ENCODE results near the gene MRPL11.
A peak's percentile ranks its signal among the peaks of the same experiment; 100 is the strongest.
"Not testable (repeated sequence)": the region's sequence is repeated elsewhere in the genome, so short reads cannot be mapped to it uniquely, and the experiment has no call there.

MRPL11 gene

GRCh38 chr11:66467034-66467659, 28.5 kb upstream of the MRPL11 start:
- DNase-seq: peak; percentile 52 to 55

DNA sequence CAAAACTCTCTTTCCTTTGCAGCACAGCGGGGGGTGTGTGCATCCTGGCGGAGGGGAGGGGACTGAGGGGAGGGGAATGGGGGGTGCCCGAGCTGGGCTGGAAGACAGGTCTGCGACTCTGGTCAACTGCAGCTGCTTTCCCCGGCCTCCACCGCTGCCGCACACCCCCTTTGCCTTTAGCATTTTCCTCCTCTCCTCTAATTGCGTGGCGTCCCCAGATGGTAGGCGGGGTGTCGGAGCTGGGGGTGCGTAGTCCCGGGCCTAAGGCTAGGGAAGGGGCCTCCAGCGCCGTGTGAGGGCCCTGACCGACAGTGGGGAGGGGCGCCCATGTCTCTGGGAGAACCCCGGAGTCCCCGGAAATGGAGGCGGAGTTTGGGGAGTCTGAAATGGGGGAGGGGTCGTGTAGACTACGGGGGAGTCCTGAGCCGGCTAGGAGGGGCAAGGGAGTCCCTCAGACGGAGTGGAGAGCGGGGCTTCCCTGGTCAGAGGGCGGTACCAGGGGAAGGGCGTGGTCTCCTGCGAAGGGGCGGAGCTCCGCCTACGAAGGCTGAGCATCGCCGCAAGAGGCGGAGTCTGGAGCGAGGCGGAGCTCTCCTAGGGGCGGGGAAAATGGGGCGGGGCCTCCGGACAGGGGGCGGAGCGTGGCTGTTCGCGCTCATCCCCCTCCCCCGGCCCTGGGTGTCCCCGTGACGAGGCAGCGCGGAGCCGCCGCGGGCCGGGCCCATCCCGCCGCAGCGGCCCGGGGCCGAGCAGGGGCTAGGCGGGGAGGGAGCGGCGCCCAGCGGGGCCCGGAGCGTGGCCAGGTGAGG, 27.8 kb upstream of the MRPL11 start, which contains the start of gene PELI3:
TSS of gene PELI3 (plus strand) at position 681 of the 809 bp plus-strand sequence. CDS start 1,224 bp downstream, outside the sequence.
- DNase-seq: peak; percentile 95 to 97

DNA sequence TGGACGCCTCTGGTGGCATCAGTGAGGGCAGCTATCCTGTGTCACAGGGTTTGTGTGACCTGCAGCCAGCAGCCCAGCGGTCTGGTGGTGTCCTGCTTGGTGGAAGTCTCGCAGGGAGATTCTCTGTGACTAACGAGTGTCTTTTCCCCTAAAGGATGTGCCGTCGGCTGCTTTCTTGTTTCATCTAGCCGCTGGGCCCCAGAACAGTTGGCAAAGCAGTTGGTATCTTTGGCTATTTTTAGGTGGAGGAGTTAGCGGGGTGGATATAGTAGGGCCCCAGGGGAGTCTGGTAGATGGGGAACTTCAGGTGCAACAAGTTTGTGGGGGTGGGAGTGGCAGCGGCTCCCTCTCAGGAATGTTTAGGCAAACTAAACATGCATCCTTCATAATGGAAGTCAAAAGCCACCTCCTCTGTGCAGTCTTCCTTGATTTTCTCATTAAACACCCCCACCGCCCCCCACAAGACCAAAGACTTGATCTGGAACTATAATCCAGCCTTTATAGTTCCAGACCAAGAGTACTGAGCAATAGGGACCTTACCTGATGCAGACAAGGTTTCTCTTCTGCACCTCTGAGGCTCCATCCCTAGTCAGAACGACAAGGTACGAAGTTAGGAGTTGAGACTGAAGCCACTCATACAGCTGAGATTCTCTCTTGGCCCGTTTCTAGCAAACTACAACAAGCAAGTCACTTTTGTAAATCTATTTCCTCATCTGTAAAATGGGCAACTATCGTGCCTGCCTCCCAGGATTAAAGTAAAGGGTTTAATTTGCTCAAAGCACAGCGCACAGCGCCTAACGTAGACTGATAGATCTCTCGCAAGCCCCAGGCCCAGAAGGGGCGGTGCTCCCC, 27.0 kb upstream of the MRPL11 start:
- no peak for DNase-seq

DNA sequence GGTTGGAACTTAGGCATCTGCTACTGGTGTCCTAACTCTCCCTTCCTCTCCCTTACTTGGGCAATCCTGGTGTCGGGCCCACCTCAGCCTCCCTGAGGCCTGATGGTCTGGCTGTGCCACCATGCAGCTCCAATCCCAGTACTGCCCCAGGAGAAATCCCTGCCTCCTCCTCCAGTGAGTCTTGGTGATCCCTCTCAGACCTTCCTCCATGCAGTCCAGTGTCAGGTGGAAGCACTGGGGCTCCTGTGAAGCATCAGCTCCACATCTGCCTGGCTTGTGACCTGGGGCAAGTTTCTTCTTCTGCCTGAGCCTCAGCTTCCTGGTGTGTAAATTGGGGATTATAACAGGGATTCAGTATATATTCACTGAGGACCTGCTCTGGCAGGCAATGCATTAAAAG, 26.3 kb upstream of the MRPL11 start:
- DNase-seq: no peak

GRCh38 chr11:66464116-66464515, 25.5 kb upstream of the MRPL11 start:
- DNase-seq: not testable (repeated sequence)

DNA sequence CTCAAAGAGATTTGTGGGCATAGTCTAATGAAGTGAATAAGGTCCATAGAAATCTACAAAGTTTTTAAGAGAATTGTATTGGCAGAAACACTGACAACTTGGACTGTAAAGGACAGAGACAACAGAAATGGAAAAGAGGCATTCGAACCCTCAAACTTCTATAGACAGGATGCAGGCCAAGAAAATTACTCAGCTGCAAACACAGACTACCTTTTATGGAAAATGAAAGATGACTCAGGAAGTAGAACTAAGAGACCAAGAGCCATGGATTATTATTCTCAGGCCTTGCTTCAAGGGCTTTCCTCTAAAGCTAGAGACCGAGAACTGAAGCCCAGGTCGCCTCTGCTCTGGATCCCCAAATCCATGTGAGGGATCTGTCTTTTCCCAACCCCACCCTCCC, 24.3 kb upstream of the MRPL11 start:
- DNase-seq: no peak

GRCh38 chr11:66462010-66462409, 23.4 kb upstream of the MRPL11 start:
- DNase-seq: no peak

DNA sequence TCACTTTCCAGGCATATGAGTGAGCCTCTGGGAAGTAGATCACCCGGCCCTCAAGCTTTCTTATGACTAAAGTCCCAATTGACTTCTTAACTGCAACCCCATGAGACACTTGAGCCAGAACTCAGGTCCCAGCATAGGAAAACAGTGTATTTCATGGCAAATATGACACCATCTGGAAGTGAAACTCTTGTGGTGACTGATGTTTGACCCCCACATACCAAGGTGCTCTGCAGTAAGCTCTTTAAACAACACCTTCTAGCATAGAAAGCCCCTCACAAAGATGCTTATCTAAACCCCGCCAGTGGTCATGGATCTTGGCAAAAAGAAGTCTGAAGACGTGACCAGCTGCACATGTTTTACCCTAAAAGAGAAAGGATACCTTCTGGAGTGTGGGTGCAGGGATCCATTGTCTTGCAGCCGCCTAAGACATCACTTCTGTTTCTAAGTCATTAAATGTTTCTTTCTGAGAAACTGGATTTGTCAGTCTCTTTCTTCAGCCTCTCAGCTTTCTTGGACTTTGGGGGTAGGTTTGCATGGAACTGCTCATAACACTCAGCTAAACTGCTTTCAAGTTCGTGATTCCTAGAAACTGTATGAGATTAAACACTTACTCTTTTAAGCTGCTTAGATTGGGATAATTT, 20.6 kb upstream of the MRPL11 start:
- DNase-seq: no peak

GRCh38 chr11:66457826-66458225, 19.2 kb upstream of the MRPL11 start:
- DNase-seq: no peak

- no peak for DNase-seq
Measured at GRCh38 chr11:66454828-66455227, 16.2 kb upstream of the MRPL11 start.

DNA sequence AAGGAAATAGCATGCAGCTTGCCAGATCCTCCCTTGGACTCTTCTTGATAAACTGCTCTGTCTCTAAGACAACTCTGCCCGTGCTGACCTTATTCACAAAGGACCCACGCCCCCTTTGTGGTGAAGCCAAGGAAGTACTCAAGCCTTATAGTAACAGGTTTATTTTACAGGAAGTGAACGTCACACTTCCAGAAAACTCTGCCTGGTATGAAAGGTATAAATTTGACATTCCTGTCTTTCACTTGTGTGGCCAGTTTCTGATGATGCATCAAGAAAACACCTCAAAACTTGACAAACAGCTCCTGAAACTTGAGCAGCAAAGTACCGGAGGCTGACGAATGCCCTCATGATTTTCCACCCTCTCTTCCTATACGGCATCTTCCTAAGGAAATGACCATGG, 15.6 kb upstream of the MRPL11 start:
- DNase-seq: no peak

DNA sequence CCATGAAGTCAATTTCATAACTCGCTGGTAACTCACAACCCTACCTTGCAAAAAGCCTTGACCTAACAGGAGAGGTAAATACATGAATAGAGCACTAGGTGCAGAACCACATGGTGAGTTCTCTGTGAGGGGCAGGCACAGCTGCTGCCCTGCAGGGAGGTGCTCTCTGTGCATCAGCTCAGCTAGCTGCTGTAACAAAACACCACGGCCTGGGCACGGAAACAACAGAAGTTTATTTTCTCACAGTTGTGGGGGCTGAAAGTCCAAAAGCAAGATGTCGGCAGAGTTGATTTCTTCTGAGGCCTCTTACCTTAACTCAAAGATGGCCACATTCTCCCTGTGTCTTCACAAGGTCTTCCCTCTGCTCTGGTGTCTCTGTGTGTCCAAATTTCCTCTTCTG, 13.0 kb upstream of the MRPL11 start:
- DNase-seq: no peak

DNA sequence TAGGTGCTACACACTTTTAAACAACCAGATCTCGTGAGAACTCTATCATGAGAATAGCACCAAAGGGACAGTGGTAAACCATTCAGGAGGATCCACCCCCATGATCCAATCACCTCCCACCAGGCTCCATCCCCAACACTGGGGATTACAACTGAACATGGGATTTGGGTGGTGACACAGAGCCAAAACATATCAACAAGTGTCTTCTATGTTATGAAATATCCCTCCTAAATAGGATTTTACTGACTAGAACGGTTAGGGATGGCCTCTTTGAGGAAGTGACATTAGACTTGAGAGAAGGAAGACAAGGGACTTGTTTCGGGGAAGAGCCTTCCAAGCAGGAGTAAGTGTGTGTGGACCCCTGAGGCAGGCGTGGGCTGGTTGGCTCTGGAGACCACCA, 11.9 kb upstream of the MRPL11 start:
- no peak for DNase-seq

DNA sequence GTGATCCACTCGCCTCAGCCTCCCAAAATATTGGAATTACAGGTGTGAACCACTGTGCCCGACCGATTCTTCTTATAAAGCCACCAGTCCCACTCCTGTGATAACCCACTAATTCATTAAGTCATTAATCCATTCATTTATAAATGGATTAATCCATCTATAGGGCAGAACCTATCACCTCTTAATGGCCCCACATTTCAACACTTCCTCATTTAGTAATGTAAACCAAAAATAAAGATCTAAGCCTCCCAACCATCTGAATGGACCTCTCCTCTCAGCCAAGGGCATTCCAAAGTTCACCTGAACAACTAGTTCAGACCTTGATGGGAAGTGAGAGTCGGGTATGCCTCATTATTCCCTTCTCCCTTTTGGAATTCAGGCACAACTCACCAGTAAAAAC, 9.9 kb upstream of the MRPL11 start:
- no peak for DNase-seq

DNA sequence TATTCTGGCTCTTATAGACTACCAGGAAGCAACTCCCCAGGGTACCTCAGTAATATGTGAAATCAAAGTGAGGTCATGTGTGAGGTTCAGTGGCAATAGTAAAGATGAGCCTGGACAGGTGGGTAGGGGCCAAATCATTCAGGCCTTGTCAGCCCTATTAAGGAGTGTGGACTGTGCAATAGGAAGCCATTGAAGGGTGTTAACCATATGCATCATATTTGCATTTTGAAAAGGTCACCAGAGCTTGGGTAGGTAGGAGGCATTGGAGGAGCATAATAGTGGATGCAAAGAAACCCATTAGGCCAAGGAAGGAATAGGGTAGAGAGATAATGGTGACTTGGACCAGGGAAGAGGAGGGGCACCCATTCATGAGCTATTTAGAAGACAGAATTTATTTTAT, 8.4 kb upstream of the MRPL11 start:
- DNase-seq: no peak

- DNase-seq: peak in 1 of 2 donors; percentile 19
Measured at GRCh38 chr11:66443602-66444001, 5.0 kb upstream of the MRPL11 start.

DNA sequence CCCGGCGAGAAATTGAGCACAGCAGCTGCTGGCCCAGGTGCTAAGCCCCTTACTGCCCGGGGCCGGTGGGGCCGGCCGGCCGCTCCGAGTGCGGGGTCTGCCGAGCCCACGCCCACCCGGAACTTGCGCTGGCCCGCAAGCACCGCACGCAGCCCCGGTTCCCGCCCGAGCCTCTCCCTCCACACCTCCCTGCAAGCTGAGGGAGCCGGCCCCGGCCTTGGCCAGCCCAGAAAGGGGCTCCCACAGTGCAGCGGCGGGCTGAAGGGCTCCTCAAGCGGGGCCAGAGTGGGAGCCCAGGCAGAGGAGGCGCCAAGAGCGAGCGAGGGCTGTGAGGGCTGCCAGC, 2.3 kb upstream of the MRPL11 start:
- DNase-seq: not testable (repeated sequence)

DNA sequence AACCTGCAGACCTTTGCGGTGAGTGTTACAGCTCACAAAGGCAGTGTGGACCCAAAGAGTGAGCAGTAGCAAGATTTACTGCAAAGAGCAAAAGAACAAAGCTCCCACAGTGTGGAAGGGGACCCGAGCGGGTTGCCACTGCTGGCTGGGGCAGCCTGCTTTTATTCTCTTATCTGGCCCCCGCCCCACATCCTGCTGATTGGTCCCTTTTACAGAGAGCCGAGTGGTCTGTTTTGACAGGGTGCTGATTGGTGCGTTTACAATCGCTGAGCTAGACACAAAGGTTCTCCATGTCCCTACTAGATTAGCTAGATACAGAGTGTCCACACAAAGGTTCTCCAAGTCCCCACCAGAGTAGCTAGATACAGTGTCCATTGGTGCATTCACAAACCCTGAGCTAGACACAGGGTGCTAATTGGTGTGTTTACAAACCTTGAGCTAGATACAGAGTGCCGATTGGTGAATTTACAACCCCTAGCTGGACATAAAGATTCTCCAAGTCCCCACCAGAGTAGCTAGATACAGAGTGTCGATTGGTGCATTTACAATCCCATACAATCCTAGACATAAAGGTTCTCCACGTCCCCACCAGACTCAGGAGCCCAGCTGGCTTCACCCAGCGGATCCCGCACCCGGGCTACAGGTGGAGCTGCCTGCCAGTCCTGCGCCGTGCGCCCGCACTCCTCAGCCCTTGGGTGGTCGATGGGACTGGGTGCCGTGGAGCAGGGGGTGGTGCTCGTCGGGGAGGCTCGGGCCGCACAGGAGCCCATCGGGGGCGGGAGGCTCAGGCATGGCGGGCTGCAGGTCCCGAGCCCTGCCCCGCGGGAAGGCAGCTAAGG, 1.7 kb upstream of the MRPL11 start:
- not testable (repeated sequence) for DNase-seq

- no peak for DNase-seq
Measured at GRCh38 chr11:66437979-66438503, 607 bp downstream of the MRPL11 start.

DNA sequence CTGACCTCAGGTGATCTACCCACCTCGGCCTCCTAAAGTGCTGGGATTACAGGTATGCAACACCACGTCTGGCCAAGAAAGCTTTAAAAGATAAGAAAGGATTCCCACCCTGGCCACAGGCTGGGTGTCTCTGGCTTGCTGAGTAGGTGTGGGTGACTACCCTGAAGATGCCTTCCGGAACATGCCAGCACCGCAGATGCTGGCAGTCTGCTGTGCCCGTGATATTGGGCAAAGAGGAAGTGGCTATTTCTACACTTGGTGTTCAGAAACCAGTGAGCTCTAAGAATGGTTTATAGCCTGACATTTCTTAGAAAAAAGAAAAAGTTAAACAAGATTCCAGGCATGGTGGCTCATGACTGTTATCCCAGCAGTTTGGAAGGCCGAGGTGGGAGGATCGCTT, 6.1 kb downstream of the MRPL11 start:
- no peak for DNase-seq

- DNase-seq: not testable (repeated sequence)
Measured at GRCh38 chr11:66431871-66432329, 6.7 kb downstream of the MRPL11 start.

DNA sequence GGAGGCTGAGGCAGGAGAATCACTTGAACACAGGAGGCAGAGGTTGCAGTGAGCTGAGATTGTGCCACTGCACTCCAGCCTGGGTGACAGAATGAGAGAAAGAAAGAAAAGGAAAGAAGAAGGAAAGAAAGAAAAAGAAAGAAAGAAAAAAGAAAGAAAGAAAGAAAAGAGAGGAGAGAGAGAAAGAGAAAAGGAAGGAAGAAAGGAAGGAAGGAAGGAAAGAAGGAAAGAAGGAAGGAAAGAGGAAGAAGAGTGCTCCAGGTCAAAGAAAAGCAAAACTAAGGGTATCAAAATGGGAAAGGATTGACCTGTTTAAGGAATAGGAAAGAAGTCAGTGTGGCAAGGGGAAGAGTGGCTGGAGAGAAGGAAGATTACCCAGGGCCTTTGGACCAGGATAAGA, 7.4 kb downstream of the MRPL11 start:
- not testable (repeated sequence) for DNase-seq
